HL-60 (cell line): ENCODE measurements around the gene PTPRK.

Experiments used
- DNase-seq, 2 experiments: peaks; one replicate each; pipeline ENCODE4 v3.0.0-alpha.2; 2010 to 2020; ENCODE audit warnings: low read depth in 1 of 2, low spot score in 1 of 2
- H3K27ac ChIP-seq: fragments of 250-450 bp; sonication (Bioruptor Pico); replicated peaks from 2 replicates; pipeline ENCODE4 v1.5.1; 2020; ENCODE audit warnings: mild to moderate bottlenecking, moderate library complexity
- H3K27me3 ChIP-seq: fragments of 250-450 bp; sonication (Bioruptor Pico); 2 replicates; pipeline ENCODE4 v1.5.1; 2021; ENCODE audit warnings: mild to moderate bottlenecking, moderate library complexity; ENCODE audit not compliant: insufficient read depth, poor library complexity, severe bottlenecking
- H3K4me3 ChIP-seq: replicated peaks from 2 replicates; pipeline ENCODE4 v1.5.1; 2011; ENCODE audit warnings: mild to moderate bottlenecking, control low read depth, low read length; ENCODE audit not compliant: insufficient read depth
- GABPA ChIP-seq: IDR thresholded peaks from 2 replicates; pipeline ENCODE4 v1.6.1; 2012; ENCODE audit warnings: low read depth
- POLR2AphosphoS5 ChIP-seq: IDR thresholded peaks from 2 replicates; pipeline ENCODE4 v1.6.1; 2012; ENCODE audit warnings: low read depth
- REST ChIP-seq: IDR thresholded peaks from 2 replicates; pipeline ENCODE4 v1.6.1; 2012; ENCODE audit warnings: low read depth; ENCODE audit not compliant: insufficient replicate concordance
- SPI1 ChIP-seq: IDR thresholded peaks from 2 replicates; pipeline ENCODE4 v1.6.1; 2012; ENCODE audit warnings: low read depth, mild to moderate bottlenecking, borderline replicate concordance
- TF ChIP-seq, protein P1 (sequence below): IDR thresholded peaks from one replicate; pipeline ENCODE4 v1.5.1; 2011; ENCODE audit warnings: low read length, control low read depth, inconsistent platforms; ENCODE audit not compliant: insufficient read depth

The PTPRK gene

DNA sequence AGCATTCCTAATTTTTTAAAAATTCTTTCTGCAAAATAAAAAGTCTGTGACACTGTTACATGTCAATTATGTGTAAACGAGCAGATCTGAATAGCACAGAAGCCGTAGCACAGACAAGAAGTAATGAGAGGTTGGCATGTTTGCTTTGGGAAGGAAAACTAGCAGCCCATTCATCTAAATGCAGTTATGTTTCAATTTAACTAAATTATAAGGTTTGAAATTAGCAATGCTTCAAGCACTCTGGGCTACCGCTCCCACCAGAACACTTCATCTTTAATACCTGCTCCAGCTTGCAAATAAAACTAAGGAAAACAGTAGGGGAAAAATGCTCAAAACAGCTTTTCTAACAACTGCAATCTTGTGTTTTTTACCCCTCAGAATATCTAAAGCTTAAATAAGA lies 73.9 kb downstream of the PTPRK start:
- TF ChIP-seq POLR2AphosphoS5 (no peak), REST (no peak), SPI1 (no peak), GABPA (no peak)
- TF ChIP-seq, protein P1, sequence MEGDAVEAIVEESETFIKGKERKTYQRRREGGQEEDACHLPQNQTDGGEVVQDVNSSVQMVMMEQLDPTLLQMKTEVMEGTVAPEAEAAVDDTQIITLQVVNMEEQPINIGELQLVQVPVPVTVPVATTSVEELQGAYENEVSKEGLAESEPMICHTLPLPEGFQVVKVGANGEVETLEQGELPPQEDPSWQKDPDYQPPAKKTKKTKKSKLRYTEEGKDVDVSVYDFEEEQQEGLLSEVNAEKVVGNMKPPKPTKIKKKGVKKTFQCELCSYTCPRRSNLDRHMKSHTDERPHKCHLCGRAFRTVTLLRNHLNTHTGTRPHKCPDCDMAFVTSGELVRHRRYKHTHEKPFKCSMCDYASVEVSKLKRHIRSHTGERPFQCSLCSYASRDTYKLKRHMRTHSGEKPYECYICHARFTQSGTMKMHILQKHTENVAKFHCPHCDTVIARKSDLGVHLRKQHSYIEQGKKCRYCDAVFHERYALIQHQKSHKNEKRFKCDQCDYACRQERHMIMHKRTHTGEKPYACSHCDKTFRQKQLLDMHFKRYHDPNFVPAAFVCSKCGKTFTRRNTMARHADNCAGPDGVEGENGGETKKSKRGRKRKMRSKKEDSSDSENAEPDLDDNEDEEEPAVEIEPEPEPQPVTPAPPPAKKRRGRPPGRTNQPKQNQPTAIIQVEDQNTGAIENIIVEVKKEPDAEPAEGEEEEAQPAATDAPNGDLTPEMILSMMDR: no peak
- H3K4me3 ChIP-seq: no peak overlapping the region
- DNase-seq: no peak
- no peak overlapping the region for H3K27ac ChIP-seq
- no peaks in the 10 kb centered on the region for H3K27me3 ChIP-seq

DNA sequence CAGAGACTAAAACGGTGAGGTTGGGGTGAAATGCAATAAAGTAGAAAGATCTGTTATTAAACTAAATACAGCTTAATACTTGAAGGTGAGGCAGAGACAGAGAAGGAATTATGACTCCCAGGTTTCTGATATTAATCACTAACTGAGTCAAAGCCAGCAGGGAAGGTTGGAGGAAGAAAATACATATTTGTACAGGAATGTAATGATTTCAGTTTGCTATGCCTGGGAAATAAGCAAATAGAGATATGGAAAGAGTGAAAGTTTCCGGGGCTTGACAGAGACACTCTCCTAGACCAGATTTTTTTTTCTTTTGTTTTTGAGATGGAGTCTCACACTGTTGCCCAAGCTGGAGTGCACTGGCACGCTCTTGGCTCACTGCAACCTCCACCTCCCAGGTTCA lies 76.8 kb downstream of the PTPRK start:
- TF ChIP-seq SPI1: no peak
- TF ChIP-seq, protein P1: no peak
- no peak for TF ChIP-seq POLR2AphosphoS5
- no peak for TF ChIP-seq REST
- TF ChIP-seq GABPA: no peak
- Histone ChIP-seq H3K27ac (no peak overlapping the region), H3K4me3 (no peak overlapping the region), H3K27me3 (no peaks in the 10 kb centered on the region)
- DNase-seq: no peak

GRCh38 chr6:128439627-128440026 lies 80.8 kb downstream of the PTPRK start:
- Histone ChIP-seq H3K27me3 (no peaks in the 10 kb centered on the region), H3K27ac (no peak overlapping the region), H3K4me3 (no peak overlapping the region)
- DNase-seq: no peak
- no peak for TF ChIP-seq REST
- no peak for TF ChIP-seq POLR2AphosphoS5
- TF ChIP-seq GABPA: no peak
- TF ChIP-seq, protein P1: no peak
- TF ChIP-seq SPI1: no peak
